Lower leg skin (tissue), 3 donors: ENCODE results near the gene ATG7.

Experiments
- CTCF ChIP-seq, 3 donors: fragments of 450-650 bp; IDR thresholded peaks; one replicate each; pipeline ENCODE4 v1.5.1; 2016; ENCODE audit warnings: antibody characterized with exemption in 3 of 3, mild to moderate bottlenecking in 3 of 3, moderate library complexity in 2 of 3
- POLR2A ChIP-seq, 2 donors: fragments of 450-650 bp; IDR thresholded peaks; one replicate each; pipeline ENCODE4 v1.6.1; 2016 to 2017; ENCODE audit warnings: antibody characterized with exemption in 2 of 2, mild to moderate bottlenecking in 1 of 2, moderate library complexity in 1 of 2

- TF ChIP-seq CTCF (IDR thresholded peaks at IDR 0.05): no peak
- no peak for TF ChIP-seq POLR2A (IDR thresholded peaks at IDR 0.05)
These were observed 15.2 kb downstream of the ATG7 start for GRCh38 chr3:11287404-11287803.
